Brain microvascular endothelial cell (primary cell): ENCODE data around the gene ARPC2.

ENCODE experiments used
- DNase-seq: peaks from one replicate; pipeline ENCODE4 v3.0.0-alpha.2; 2020
- H3K27ac ChIP-seq: fragments of 250-450 bp; sonication (Bioruptor Pico); 2 replicates; pipeline ENCODE4 v1.5.1; 2020; ENCODE audit warnings: mild to moderate bottlenecking, moderate library complexity
- H3K27me3 ChIP-seq: fragments of 250-450 bp; sonication (Bioruptor Pico); replicated peaks from 2 replicates; pipeline ENCODE4 v1.5.1; 2020; ENCODE audit warnings: mild to moderate bottlenecking
- H3K36me3 ChIP-seq: fragments of 250-450 bp; sonication (Bioruptor Pico); replicated peaks from 2 replicates; pipeline ENCODE4 v1.5.1; 2020; ENCODE audit warnings: mild to moderate bottlenecking
- H3K4me3 ChIP-seq: 2 replicates; pipeline ENCODE4 v1.5.1; 2011; ENCODE audit warnings: low read depth, mild to moderate bottlenecking, control low read depth, low read length, moderate library complexity
- CTCF ChIP-seq: IDR thresholded peaks from 2 replicates; pipeline ENCODE4 v1.5.1; 2011; ENCODE audit warnings: low read depth, mild to moderate bottlenecking, moderate library complexity, low read length, control low read depth, inconsistent platforms; ENCODE audit errors: missing control alignments
- in situ Hi-C: cut with HindIII; loops from 2 replicates; pipeline ENCODE4 v1.10.0; 2017; ENCODE audit warnings: low sequenced_read_pairs, low pct_ligation_motif_present

Gene ARPC2

GRCh38 chr2:218187296-218188015, 29.5 kb upstream of the ARPC2 start:
- Histone ChIP-seq H3K4me3 (no peak overlapping the region), H3K36me3 (no peaks in the 10 kb centered on the region), H3K27ac (no peak overlapping the region), H3K27me3 (no peaks in the 10 kb centered on the region)
- in situ Hi-C loops: no loop called here
- TF ChIP-seq CTCF: no peak
- no peak for DNase-seq

- Histone ChIP-seq H3K27me3 (no peaks in the 10 kb centered on the region), H3K36me3 (no peaks in the 10 kb centered on the region), H3K27ac (no peak overlapping the region), H3K4me3 (no peak overlapping the region)
- in situ Hi-C loops: no loop called here
- TF ChIP-seq CTCF: no peak
- DNase-seq: no peak
Measured at GRCh38 chr2:218188528-218188927, 28.5 kb upstream of the ARPC2 start.

- Histone ChIP-seq H3K4me3 (no peak overlapping the region), H3K27ac (no peak overlapping the region), H3K36me3 (no peaks in the 10 kb centered on the region), H3K27me3 (no peaks in the 10 kb centered on the region)
- DNase-seq: no peak
- no peak for TF ChIP-seq CTCF
- in situ Hi-C loops: no loop called here
Measured at GRCh38 chr2:218192902-218193430, 24.0 kb upstream of the ARPC2 start.

GRCh38 chr2:218193701-218194100, 23.3 kb upstream of the ARPC2 start:
- Histone ChIP-seq H3K36me3 (no peaks in the 10 kb centered on the region), H3K27ac (no peak overlapping the region), H3K4me3 (no peak overlapping the region), H3K27me3 (no peaks in the 10 kb centered on the region)
- no peak for TF ChIP-seq CTCF
- in situ Hi-C loops: no loop called here
- no peak for DNase-seq

- H3K4me3 ChIP-seq: no peak overlapping the region
- no peak for DNase-seq
- H3K27me3 ChIP-seq: no peaks in the 10 kb centered on the region
- H3K27ac ChIP-seq: no peak overlapping the region
- TF ChIP-seq CTCF: no peak
- in situ Hi-C loops: no loop called here
- H3K36me3 ChIP-seq: no peaks in the 10 kb centered on the region
Measured at GRCh38 chr2:218194880-218195279, 22.1 kb upstream of the ARPC2 start.

- Histone ChIP-seq H3K36me3 (no peaks in the 10 kb centered on the region), H3K4me3 (no peak overlapping the region), H3K27me3 (no peaks in the 10 kb centered on the region), H3K27ac (no peak overlapping the region)
- no peak for DNase-seq
- in situ Hi-C loops: no loop called here
- TF ChIP-seq CTCF: no peak
Measured at GRCh38 chr2:218196974-218197373, 20.0 kb upstream of the ARPC2 start.
